Hematopoietic multipotent progenitor cell treated with erythropoietin and hydrocortisone succinate and interleukin-3 and kit ligand, for 17 days (in vitro differentiated cells): ENCODE measurements around the gene EXOC3L4.
"Not testable (repeated sequence)": the region's sequence is repeated elsewhere in the genome, so short reads cannot be mapped to it uniquely, and the experiment has no call there.

Source experiments
- DNase-seq: peaks from one replicate; pipeline ENCODE4 v3.0.0-alpha.2; 2015; ENCODE audit warnings: low spot score

The EXOC3L4 gene

GRCh38 chr14:103094406-103095209 lies at the start of gene EXOC3L4:
TSS of gene EXOC3L4 (plus strand) at chr14:103094725. CDS start at chr14:103100220, 5,495 bp downstream.
- no peak for DNase-seq

- no peak for DNase-seq
Measured at GRCh38 chr14:103045371-103045869, 49.1 kb upstream of the EXOC3L4 start.

GRCh38 chr14:103047453-103047852 lies 47.1 kb upstream of the EXOC3L4 start:
- DNase-seq: not testable (repeated sequence)

- DNase-seq: no peak
Measured at GRCh38 chr14:103050935-103051334, 43.6 kb upstream of the EXOC3L4 start.

GRCh38 chr14:103052407-103052806 lies 42.1 kb upstream of the EXOC3L4 start:
- no peak for DNase-seq

GRCh38 chr14:103055695-103056094 lies 38.8 kb upstream of the EXOC3L4 start:
- no peak for DNase-seq

GRCh38 chr14:103056322-103057027 lies 38.0 kb upstream of the EXOC3L4 start:
- DNase-seq: no peak

- no peak for DNase-seq
Measured at GRCh38 chr14:103057028-103057371, 37.5 kb upstream of the EXOC3L4 start.

GRCh38 chr14:103057372-103058163 lies 37.0 kb upstream of the EXOC3L4 start, which contains the start of gene CDC42BPB:
TSS of gene CDC42BPB (minus strand) at chr14:103057549. CDS start at chr14:103057173, 376 bp downstream.
- peak; percentile 30 for DNase-seq

GRCh38 chr14:103058164-103059055 lies 36.1 kb upstream of the EXOC3L4 start:
- DNase-seq: no peak

GRCh38 chr14:103059556-103059955 lies 35.0 kb upstream of the EXOC3L4 start:
- no peak for DNase-seq

GRCh38 chr14:103061482-103061976 lies 33.0 kb upstream of the EXOC3L4 start:
- no peak for DNase-seq

- DNase-seq: no peak
Measured at GRCh38 chr14:103064436-103064835, 30.1 kb upstream of the EXOC3L4 start.

- DNase-seq: no peak
Measured at GRCh38 chr14:103064978-103065377, 29.5 kb upstream of the EXOC3L4 start.

- DNase-seq: no peak
Measured at GRCh38 chr14:103065861-103066260, 28.7 kb upstream of the EXOC3L4 start.

- no peak for DNase-seq
Measured at GRCh38 chr14:103066399-103066798, 28.1 kb upstream of the EXOC3L4 start.

- no peak for DNase-seq
Measured at GRCh38 chr14:103067231-103067954, 27.1 kb upstream of the EXOC3L4 start.

GRCh38 chr14:103068351-103069073 lies 26.0 kb upstream of the EXOC3L4 start:
- no peak for DNase-seq

- DNase-seq: no peak
Measured at GRCh38 chr14:103070263-103070885, 24.2 kb upstream of the EXOC3L4 start.
